Left ventricle myocardium inferior (tissue), 1 donor: ENCODE measurements around the gene ABCA2. TPM values are rescaled to one million over a fixed set of nuclear protein-coding genes. Genes with fewer than 3 reads are reported as not detected.

Experiments used
- DNase-seq: peaks from one replicate; pipeline ENCODE4 v3.0.0-alpha.2; 2020
- H3K27ac ChIP-seq: fragments of 200-600 bp; replicated peaks from 2 replicates; pipeline ENCODE4 v1.8.0; 2021
- H3K27me3 ChIP-seq: fragments of 200-600 bp; 2 replicates; pipeline ENCODE4 v1.8.0; 2021; ENCODE audit warnings: low read depth
- H3K36me3 ChIP-seq: fragments of 200-600 bp; 2 replicates; pipeline ENCODE4 v1.8.0; 2021
- H3K4me1 ChIP-seq: fragments of 200-600 bp; 2 replicates; pipeline ENCODE4 v1.8.0; 2021
- H3K4me3 ChIP-seq: fragments of 200-600 bp; 2 replicates; pipeline ENCODE4 v1.8.0; 2021; ENCODE audit warnings: mild to moderate bottlenecking, moderate library complexity
- H3K9me3 ChIP-seq: fragments of 200-600 bp; replicated peaks from 2 replicates; pipeline ENCODE4 v1.8.0; 2021
- CTCF ChIP-seq: fragments of 200-600 bp; IDR thresholded peaks from 2 replicates; pipeline ENCODE4 v1.8.0; 2021; ENCODE audit warnings: antibody characterized with exemption, mild to moderate bottlenecking, borderline replicate concordance
- intact Hi-C: fragments of 100-400 bp; cut with micrococcal nuclease; formaldehyde crosslinking; loops from one replicate; pipeline ENCODE4 v1.11.0; 2022
- total RNA-seq: library from RNA; stranded (reverse); fragmentation: NEBNext Ultra II Directional; extraction: Animal tissue kit (Norgen Biotek cat#: 25700); gene quantifications from one replicate; pipeline ENCODE4 v1.2.1, GENCODE V29; 2021
- donor health status: DM: no; HTN: yes; CAD: no; lungs with severe emphysema.

Gene ABCA2
- total RNA-seq, 1 donor from 2014 or later = 29.9 TPM

GRCh38 chr9:137019891-137020683, 8.0 kb downstream of the ABCA2 start:
- TF ChIP-seq CTCF = no peak
- H3K36me3 ChIP-seq = peaks cover 48% of the 10 kb centered on the region
- intact Hi-C loops = no loop called here

GRCh38 chr9:137018761-137019559, 9.1 kb downstream of the ABCA2 start:
- no peak for TF ChIP-seq CTCF
- H3K27me3 ChIP-seq = no peaks in the 10 kb centered on the region
- DNase-seq = no peak
- intact Hi-C loops = no loop called here
- H3K27ac ChIP-seq = no peak overlapping the region
- no peaks in the 10 kb centered on the region for H3K4me1 ChIP-seq
- H3K36me3 ChIP-seq = peaks cover 60% of the 10 kb centered on the region
- no peak overlapping the region for H3K4me3 ChIP-seq
- no peaks in the 10 kb centered on the region for H3K9me3 ChIP-seq

More at GRCh38 chr9:137019891-137020683, 8.0 kb downstream of the ABCA2 start:
- Histone ChIP-seq H3K9me3 (no peaks in the 10 kb centered on the region), H3K27ac (no peak overlapping the region), H3K4me3 (no peak overlapping the region), H3K27me3 (no peaks in the 10 kb centered on the region), H3K4me1 (no peaks in the 10 kb centered on the region)
- no peak for DNase-seq

GRCh38 chr9:137017791-137018497, 10.1 kb downstream of the ABCA2 start:
- Histone ChIP-seq H3K27me3 (no peaks in the 10 kb centered on the region), H3K4me1 (no peaks in the 10 kb centered on the region), H3K27ac (no peak overlapping the region), H3K9me3 (no peaks in the 10 kb centered on the region), H3K36me3 (peaks cover 70% of the 10 kb centered on the region), H3K4me3 (no peak overlapping the region)
- intact Hi-C loops = no loop called here
- no peak for DNase-seq
- TF ChIP-seq CTCF = no peak

- Histone ChIP-seq H3K4me3 (no peak overlapping the region), H3K27me3 (no peaks in the 10 kb centered on the region), H3K36me3 (peaks cover 78% of the 10 kb centered on the region), H3K4me1 (no peaks in the 10 kb centered on the region), H3K9me3 (no peaks in the 10 kb centered on the region), H3K27ac (no peak overlapping the region)
- intact Hi-C loops = no loop called here
- TF ChIP-seq CTCF = no peak
- DNase-seq = no peak
These were observed 11.0 kb downstream of the ABCA2 start for GRCh38 chr9:137017071-137017470.

- H3K27me3 ChIP-seq = no peaks in the 10 kb centered on the region
- intact Hi-C loops = no loop called here
- DNase-seq = no peak
- H3K27ac ChIP-seq = no peak overlapping the region
- no peaks in the 10 kb centered on the region for H3K9me3 ChIP-seq
- no peak for TF ChIP-seq CTCF
- H3K4me3 ChIP-seq = no peak overlapping the region
- H3K4me1 ChIP-seq = no peaks in the 10 kb centered on the region
- H3K36me3 ChIP-seq = peaks cover 85% of the 10 kb centered on the region
These were observed 11.6 kb downstream of the ABCA2 start for GRCh38 chr9:137016436-137016835.
